B cell (primary cell): ENCODE measurements around the gene CCNB3.

Experiments
- EZH2 ChIP-seq: IDR thresholded peaks from 2 replicates; pipeline ENCODE4 v1.6.1; 2012; ENCODE audit warnings: borderline replicate concordance, low read depth, mild to moderate bottlenecking, moderate library complexity, low read length; ENCODE audit not compliant: insufficient read depth, poor library complexity, severe bottlenecking
- TF ChIP-seq, protein P1 (sequence below): fragments of 200-600 bp; IDR thresholded peaks from one replicate; pipeline ENCODE4 v1.8.0; 2022; ENCODE audit warnings: antibody characterized with exemption, mild to moderate bottlenecking

DNA sequence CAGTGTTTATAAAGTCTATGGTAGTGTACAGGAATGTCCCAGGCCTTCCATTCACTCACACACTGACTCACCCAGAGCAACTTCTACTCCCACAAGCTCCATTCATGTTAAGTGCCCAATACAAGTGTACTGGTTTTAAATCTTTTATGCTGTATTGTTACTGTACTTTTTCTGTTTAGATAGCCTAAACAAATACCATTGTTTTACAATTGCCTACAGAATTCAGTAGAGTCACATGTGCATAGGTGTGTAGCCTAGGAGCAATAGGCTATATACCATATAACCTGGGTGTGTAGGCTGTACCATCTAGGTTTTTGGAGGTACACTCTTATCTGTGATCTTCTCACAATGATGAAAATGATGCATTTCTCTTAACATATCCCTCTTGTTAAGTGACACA lies 139.4 kb downstream of the CCNB3 start:
- TF ChIP-seq, protein P1, sequence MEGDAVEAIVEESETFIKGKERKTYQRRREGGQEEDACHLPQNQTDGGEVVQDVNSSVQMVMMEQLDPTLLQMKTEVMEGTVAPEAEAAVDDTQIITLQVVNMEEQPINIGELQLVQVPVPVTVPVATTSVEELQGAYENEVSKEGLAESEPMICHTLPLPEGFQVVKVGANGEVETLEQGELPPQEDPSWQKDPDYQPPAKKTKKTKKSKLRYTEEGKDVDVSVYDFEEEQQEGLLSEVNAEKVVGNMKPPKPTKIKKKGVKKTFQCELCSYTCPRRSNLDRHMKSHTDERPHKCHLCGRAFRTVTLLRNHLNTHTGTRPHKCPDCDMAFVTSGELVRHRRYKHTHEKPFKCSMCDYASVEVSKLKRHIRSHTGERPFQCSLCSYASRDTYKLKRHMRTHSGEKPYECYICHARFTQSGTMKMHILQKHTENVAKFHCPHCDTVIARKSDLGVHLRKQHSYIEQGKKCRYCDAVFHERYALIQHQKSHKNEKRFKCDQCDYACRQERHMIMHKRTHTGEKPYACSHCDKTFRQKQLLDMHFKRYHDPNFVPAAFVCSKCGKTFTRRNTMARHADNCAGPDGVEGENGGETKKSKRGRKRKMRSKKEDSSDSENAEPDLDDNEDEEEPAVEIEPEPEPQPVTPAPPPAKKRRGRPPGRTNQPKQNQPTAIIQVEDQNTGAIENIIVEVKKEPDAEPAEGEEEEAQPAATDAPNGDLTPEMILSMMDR, result no peak
- TF ChIP-seq EZH2, result no peak
